ENCODE measurements around the gene MAPKAPK2.

MAPKAPK2 gene

DNA sequence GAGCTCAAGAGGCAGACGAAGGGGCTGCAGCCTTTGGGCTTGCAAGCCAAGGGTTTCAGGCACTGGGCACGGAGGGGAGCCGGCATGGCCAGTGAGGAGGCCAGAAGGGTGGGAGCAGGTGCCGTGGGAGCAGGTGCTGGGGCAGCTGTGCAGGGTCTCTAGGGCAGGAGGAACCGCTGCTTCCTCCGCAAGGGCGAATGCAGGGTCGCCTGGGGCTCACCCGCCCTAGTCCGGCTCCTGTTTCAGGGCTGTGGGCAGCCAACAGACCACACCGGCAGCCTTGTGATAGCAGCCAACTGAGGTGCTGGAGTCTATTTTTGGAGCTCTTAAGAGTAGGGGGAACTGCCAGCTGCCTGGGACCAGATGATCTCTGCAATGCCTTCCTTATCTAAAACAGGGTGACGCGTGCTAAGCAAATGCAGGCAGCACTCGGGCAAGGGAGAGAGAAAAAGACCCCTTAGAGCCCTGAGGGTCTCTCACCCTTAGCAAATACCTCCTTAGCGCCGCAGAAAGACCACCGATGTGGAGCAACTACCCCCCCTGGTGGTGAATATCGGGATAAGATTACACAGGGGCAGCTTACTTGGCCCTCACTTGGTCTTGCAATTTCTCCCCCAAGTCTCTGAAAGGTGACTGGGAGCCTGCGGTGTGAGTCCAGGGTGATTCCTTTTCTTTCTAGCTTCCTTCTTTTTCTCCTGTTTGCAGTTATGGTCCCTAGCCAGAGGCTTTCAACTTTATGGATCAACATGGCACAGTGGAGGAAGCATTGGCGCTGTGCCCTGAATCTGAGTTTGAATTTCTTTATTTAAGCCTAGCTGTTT is 20.7 kb upstream of the MAPKAPK2 start:
- no peaks in the 10 kb centered on the region for H3K79me2 ChIP-seq
- no peaks in the 10 kb centered on the region for H3K27me3 ChIP-seq (ENCODE audit: control insufficient read depth, insufficient read depth, low read length)
- TF ChIP-seq, protein P1, sequence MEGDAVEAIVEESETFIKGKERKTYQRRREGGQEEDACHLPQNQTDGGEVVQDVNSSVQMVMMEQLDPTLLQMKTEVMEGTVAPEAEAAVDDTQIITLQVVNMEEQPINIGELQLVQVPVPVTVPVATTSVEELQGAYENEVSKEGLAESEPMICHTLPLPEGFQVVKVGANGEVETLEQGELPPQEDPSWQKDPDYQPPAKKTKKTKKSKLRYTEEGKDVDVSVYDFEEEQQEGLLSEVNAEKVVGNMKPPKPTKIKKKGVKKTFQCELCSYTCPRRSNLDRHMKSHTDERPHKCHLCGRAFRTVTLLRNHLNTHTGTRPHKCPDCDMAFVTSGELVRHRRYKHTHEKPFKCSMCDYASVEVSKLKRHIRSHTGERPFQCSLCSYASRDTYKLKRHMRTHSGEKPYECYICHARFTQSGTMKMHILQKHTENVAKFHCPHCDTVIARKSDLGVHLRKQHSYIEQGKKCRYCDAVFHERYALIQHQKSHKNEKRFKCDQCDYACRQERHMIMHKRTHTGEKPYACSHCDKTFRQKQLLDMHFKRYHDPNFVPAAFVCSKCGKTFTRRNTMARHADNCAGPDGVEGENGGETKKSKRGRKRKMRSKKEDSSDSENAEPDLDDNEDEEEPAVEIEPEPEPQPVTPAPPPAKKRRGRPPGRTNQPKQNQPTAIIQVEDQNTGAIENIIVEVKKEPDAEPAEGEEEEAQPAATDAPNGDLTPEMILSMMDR (IDR thresholded peaks at IDR 0.05) = peak; percentile 77
- H3K4me1 ChIP-seq = no peaks in the 10 kb centered on the region
- peak overlapping the region; percentile 39 for H2AFZ ChIP-seq
- no peaks in the 10 kb centered on the region for H3K36me3 ChIP-seq (ENCODE audit: control insufficient read depth, insufficient read depth, low read length)
- H3K9me3 ChIP-seq (ENCODE audit: control insufficient read depth, low read length) = no peaks in the 10 kb centered on the region
- no peak overlapping the region for H3K4me2 ChIP-seq (ENCODE audit: low read length)
- no peak overlapping the region for H3K27ac ChIP-seq
- no peak overlapping the region for H3K9ac ChIP-seq
- no peak overlapping the region for H3K4me3 ChIP-seq (ENCODE audit: low read depth, low read length)

GRCh38 chr1:206664740-206665139 is 20.0 kb upstream of the MAPKAPK2 start:
- Histone ChIP-seq H3K4me2 (ENCODE audit: low read length) (no peak overlapping the region), H2AFZ (no peak overlapping the region), H3K27me3 (ENCODE audit: control insufficient read depth, insufficient read depth, low read length) (no peaks in the 10 kb centered on the region), H3K27ac (no peak overlapping the region), H3K36me3 (ENCODE audit: control insufficient read depth, insufficient read depth, low read length) (no peaks in the 10 kb centered on the region), H3K9ac (no peak overlapping the region), H3K9me3 (ENCODE audit: control insufficient read depth, low read length) (no peaks in the 10 kb centered on the region), H3K79me2 (no peaks in the 10 kb centered on the region), H3K4me1 (no peaks in the 10 kb centered on the region), H3K4me3 (ENCODE audit: low read depth, low read length) (no peak overlapping the region)
- TF ChIP-seq, protein P1 (IDR thresholded peaks at IDR 0.05) = no peak

DNA sequence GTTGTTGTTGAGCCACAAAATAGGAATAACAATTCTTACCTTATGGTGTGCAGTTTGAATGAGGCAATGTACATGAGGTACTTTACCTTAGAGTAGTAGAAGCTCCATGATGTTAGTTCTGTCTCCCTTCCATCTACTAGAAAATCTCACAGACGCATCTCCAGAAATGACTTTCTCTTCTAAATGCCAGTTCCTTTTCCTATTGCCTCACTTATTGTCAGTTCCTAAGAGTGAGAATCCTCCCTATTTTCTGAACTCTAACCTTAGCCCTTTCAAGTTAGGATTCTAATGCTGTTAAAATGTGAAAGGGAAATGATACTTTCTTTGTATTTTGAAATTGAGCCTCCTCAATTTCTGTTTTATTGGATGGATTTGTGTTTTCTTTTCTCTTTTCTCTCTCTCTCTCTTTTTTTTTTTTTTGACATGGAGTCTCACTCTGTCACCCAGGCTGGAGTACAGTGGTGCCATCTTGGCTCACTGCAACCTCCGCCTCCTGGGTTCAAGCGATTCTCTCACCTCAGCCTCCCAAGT is 18.6 kb upstream of the MAPKAPK2 start:
- Histone ChIP-seq H3K4me2 (ENCODE audit: low read length) (no peak overlapping the region), H3K4me3 (ENCODE audit: low read depth, low read length) (no peak overlapping the region), H3K4me1 (no peaks in the 10 kb centered on the region), H3K36me3 (ENCODE audit: control insufficient read depth, insufficient read depth, low read length) (no peaks in the 10 kb centered on the region), H3K27ac (no peak overlapping the region), H2AFZ (no peak overlapping the region), H3K9ac (no peak overlapping the region), H3K79me2 (no peaks in the 10 kb centered on the region), H3K27me3 (ENCODE audit: control insufficient read depth, insufficient read depth, low read length) (no peaks in the 10 kb centered on the region), H3K9me3 (ENCODE audit: control insufficient read depth, low read length) (no peaks in the 10 kb centered on the region)
- TF ChIP-seq, protein P1 (IDR thresholded peaks at IDR 0.05) = no peak

- TF ChIP-seq, protein P1 (IDR thresholded peaks at IDR 0.05) = no peak
- no peaks in the 10 kb centered on the region for H3K79me2 ChIP-seq
- H3K27ac ChIP-seq = no peak overlapping the region
- H3K9me3 ChIP-seq (ENCODE audit: control insufficient read depth, low read length) = no peaks in the 10 kb centered on the region
- no peaks in the 10 kb centered on the region for H3K27me3 ChIP-seq (ENCODE audit: control insufficient read depth, insufficient read depth, low read length)
- no peaks in the 10 kb centered on the region for H3K4me1 ChIP-seq
- no peak overlapping the region for H3K4me2 ChIP-seq (ENCODE audit: low read length)
- H2AFZ ChIP-seq = no peak overlapping the region
- H3K36me3 ChIP-seq (ENCODE audit: control insufficient read depth, insufficient read depth, low read length) = no peaks in the 10 kb centered on the region
- no peak overlapping the region for H3K4me3 ChIP-seq (ENCODE audit: low read depth, low read length)
- no peak overlapping the region for H3K9ac ChIP-seq
Observed at GRCh38 chr1:206666954-206667665, 17.6 kb upstream of the MAPKAPK2 start.
